Vagina (tissue), 2 donors: ENCODE measurements around the gene SLC38A4.

Experiments
- POLR2A ChIP-seq, 2 donors: fragments of 450-650 bp; IDR thresholded peaks; one replicate each; pipeline ENCODE4 v1.6.1; 2017; ENCODE audit warnings: antibody characterized with exemption in 2 of 2, mild to moderate bottlenecking in 2 of 2, moderate library complexity in 2 of 2
- POLR2AphosphoS5 ChIP-seq, 2 donors: sonication (generic); formaldehyde crosslinking; IDR thresholded peaks; one replicate each; pipeline ENCODE4 v1.9.0; 2017; ENCODE audit warnings: antibody characterized with exemption in 2 of 2, mild to moderate bottlenecking in 2 of 2, low read depth in 1 of 2; ENCODE audit not compliant: insufficient read depth in 1 of 2
- TF ChIP-seq, protein P1 (sequence below), 3 experiments: fragments of 450-650 bp in 2 of 3; fragments of 200-600 bp in 1 of 3; sonication (generic) in 1 of 3; IDR thresholded peaks; one replicate each; pipeline ENCODE4 v1.5.1; 2017 to 2019; ENCODE audit warnings: antibody characterized with exemption in 3 of 3, mild to moderate bottlenecking in 2 of 3, moderate library complexity in 2 of 3

DNA sequence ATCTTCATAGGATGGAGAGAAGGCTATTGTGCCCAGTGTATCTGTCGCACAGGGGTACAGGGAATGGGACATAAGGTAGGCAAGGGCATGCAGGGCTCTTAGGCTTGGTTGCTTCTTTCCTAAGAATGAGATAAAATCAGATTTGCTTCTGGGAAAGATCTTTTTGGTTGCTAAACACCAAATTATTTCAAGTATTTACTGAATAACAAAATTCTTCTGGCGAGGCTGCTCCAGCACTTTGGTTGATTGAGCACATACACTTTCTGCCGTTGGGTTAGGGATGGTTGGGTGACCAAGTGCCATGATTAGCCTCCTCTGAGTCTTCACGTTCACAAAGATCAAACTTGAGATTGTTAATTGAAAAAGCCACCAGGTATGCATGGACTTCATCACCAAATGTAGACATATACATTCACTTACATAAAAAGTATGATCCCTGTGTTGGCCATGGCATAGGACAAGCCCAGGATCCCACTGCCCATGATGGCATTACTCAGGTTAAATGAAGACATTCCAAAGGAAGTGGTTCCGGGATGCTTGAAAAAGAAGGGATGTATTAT lies 38.2 kb downstream of the SLC38A4 start:
- TF ChIP-seq, protein P1, sequence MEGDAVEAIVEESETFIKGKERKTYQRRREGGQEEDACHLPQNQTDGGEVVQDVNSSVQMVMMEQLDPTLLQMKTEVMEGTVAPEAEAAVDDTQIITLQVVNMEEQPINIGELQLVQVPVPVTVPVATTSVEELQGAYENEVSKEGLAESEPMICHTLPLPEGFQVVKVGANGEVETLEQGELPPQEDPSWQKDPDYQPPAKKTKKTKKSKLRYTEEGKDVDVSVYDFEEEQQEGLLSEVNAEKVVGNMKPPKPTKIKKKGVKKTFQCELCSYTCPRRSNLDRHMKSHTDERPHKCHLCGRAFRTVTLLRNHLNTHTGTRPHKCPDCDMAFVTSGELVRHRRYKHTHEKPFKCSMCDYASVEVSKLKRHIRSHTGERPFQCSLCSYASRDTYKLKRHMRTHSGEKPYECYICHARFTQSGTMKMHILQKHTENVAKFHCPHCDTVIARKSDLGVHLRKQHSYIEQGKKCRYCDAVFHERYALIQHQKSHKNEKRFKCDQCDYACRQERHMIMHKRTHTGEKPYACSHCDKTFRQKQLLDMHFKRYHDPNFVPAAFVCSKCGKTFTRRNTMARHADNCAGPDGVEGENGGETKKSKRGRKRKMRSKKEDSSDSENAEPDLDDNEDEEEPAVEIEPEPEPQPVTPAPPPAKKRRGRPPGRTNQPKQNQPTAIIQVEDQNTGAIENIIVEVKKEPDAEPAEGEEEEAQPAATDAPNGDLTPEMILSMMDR (IDR thresholded peaks at IDR 0.05) = no peak
- TF ChIP-seq POLR2A (IDR thresholded peaks at IDR 0.05) (no peak), POLR2AphosphoS5 (IDR thresholded peaks at IDR 0.05; ENCODE audit: insufficient read depth in 1 of 2, low read depth in 1 of 2) (no peak)
